Activated T-cell treated with anti-CD3 and anti-CD28 coated beads, Interleukin-2, amount 50 U/mL, for 48 hours (primary cell): ENCODE measurements around the gene CERK.

Experiments used
- DNase-seq, 2 experiments: peaks; one replicate each; pipeline ENCODE4 v3.0.0-alpha.2; 2020

Gene CERK

GRCh38 chr22:46676881-46677280 is 61.2 kb downstream of the CERK start:
- no peak for DNase-seq

- no peak for DNase-seq
These were observed 61.6 kb downstream of the CERK start for GRCh38 chr22:46676479-46676878.

DNA sequence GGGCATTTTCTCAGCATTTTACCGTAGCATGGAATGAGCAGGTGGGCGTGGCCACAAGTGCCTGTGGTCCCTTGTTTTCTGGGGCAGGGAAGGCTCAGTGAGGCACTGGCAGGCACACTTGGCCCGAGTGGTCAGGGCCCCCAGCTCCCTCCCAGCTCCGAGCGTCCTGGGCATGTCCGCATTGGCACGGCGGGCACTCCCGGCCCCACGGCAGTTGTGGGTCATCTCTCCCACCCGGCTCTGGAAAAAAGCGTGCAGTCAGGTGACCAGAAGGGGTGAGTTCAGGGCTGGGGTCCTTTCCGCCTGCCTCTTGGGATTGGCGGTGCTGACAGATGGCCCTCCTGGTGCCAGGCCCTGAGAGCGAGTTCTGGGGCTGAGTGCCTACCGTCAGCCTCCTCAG is 62.1 kb downstream of the CERK start:
- no peak for DNase-seq

DNA sequence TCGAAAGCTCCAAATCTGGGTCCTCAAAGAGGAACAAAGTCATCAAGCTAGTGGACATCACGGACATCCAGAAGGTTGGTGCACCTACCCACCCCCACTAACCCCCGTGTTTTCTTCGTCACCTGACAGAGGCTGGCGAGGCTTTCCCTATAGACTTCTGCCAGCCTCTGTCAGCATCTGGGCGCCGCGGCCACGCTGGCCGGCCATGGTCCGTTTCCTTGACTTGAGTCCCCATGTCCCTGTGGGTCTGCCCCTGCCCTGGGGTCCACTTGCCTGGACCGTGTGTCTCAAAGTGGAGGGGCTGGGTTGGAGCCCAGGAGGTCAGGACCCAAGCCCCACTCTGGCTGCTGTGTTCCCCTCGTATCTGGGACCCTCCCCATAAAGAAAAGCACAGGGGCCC is 62.6 kb downstream of the CERK start:
- DNase-seq = no peak

DNA sequence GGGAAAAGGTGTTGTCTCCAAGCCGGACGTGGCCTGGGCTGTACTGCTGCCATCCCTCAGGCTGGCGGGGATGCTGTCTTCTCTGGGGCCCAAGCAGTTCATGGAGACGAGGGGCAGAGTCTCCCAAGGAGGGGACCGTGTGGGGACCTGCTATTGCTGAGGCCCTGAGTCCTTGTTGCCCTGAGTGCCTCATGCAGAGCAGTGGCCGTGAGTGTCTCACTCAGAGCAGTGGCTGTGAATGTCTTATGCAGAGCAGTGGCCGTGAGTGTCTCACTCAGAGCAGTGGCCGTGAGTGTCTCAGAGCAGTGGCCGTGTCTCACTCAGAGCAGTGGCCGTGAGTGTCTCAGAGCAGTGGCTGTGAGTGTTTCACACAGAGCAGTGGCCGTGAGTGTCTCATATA is 63.1 kb downstream of the CERK start:
- DNase-seq = peak in 1 of 2 experiments; percentile 59

GRCh38 chr22:46674367-46674781 is 63.7 kb downstream of the CERK start:
- peak; percentile 94 to 95 for DNase-seq

DNA sequence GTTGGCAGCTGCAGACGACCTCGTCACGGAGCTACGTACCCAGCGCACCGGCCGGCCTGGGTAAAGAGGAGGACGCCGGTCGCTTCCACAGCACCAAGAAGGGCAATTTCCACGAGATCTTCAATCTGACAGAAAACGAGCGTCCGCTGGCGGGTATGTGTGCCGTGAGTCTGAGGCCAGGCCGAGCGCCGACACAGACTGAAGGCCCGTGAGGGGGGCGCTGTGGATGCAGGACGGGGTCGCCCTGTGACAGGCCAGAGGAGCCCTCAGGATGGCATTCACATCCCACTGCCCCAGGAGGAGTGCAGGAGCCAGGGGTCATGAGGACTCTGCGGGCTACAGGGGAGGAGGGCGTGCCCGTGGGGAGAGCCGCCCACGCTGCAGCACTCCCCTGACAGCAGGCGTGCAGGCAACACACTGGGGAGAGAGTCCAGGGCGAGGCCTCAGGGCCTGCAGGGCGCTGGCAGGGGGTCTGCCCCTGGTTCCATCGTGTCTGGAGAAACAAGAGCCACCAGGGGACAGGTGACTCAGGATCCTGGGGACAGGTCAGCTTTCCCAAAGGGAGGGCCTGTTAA is 64.3 kb downstream of the CERK start:
- no peak for DNase-seq

DNA sequence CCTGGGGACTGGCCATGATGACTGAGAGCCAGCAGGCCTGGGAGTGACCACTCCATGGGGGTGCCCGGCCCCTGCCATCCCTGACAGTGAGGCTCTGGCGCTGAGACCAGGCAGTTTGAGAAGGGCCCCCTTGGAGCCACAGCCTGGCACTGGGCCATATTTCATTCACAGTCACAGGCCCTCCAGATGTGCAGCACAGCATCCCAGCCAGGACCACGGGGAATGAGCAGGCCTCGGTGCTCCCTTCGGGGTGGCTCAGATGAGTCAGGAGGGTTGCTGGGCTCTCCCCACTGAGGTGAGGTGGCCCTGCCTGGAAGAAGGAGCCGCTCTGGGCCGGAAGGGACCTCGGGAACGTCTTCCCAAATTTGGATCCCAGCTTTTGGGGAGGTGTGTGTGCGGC is 64.8 kb downstream of the CERK start:
- peak in 1 of 2 experiments; percentile 31 for DNase-seq

DNA sequence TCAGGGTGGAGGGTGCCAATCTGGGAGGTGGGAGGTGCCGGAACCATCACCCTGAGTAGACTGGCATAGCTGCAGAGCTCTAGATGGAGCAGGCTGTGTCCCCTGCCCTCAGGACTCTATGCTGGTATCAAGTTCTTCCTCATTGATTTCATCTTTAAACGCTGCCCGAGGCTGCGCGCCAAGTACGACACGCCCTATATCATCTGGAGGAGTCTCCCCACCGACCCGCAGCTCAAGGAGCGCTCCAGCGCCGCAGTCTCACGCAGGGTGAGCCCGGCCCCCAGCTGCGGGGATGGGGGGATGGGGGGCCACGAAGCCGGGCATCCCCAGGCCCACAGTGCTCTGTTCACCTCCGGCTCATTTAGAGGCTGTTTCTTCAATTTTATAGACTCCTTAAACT is 65.3 kb downstream of the CERK start:
- DNase-seq = no peak

DNA sequence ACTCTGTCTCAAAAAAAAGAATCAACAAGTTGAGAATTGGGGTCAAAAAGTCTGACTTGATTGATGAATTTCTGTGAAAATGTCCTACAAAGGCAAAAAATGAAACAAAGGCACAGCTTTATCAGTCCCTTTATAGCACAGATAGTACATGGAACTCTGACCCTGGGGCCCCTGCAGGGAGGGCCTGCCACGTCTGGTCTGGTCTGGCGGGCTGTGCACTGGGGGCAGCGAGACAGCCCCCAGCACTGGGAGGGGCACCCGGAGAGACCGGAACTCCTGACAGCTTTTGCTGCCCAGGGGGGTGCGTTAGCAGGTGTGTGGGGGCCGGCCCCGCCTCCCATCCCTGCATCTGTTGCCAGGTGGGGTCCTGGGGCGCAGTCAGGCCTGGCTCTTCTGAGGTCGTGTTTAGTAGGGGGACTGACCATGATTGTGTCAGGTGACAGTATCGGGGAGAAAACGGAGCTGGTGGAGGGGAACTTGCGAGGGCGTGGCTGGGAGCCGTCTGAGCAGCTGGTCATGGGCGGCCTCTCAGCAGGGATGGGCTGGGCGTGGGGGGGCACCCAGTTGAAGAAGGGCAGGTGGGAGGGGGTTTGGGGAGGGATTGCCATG is 66.1 kb downstream of the CERK start:
- no peak for DNase-seq

GRCh38 chr22:46669201-46669600 is 68.9 kb downstream of the CERK start:
- DNase-seq = no peak

GRCh38 chr22:46668116-46668515 is 69.9 kb downstream of the CERK start:
- DNase-seq = no peak

GRCh38 chr22:46667245-46667623 is 70.8 kb downstream of the CERK start:
- no peak for DNase-seq

DNA sequence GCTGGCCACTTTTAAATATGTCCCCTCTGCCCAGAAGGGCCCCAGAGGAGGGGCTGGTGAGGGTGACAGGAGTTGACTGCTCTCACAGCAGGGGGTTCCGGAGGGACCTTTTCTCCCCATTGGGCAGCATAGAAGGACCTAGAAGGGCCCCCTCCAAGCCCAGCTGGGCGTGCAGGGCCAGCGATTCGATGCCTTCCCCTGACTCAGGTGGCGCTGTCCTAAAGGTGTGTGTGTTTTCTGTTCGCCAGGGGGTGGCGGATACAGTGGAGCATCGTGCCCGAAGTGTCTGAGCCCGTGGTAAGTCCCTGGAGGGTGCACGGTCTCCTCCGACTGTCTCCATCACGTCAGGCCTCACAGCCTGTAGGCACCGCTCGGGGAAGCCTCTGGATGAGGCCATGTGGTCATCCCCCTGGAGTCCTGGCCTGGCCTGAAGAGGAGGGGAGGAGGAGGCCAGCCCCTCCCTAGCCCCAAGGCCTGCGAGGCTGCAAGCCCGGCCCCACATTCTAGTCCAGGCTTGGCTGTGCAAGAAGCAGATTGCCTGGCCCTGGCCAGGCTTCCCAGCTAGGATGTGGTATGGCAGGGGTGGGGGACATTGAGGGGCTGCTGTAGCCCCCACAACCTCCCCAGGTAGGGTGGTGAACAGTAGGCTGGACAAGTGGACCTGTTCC is 71.3 kb downstream of the CERK start:
- DNase-seq = no peak

DNA sequence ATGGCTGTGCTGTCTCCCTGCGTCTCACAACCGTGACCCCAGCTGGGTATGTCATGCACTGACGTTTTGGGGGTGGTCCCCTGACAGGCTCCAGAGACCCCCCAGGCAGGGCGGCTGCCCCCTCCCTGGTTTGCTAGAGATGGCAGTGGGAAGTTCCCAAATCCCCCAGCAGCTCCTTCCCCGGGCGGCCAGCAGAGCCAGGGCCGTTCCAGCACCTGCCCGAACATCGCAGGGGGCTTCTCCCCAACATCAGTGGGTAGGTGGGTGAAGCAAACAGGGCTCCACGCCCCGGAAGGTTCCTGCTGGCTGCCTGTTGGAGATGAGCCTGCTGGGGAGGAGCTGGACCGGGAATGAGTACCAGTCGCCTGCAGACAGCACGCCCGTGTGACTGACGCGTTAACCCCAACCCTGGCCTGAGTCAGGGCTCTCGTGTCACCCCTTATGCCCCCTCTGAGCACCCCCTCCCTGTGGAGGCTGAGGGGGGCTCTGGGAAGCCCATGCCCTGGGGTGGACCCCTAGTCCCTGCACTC is 72.2 kb downstream of the CERK start:
- DNase-seq = no peak

- no peak for DNase-seq
These were observed 72.8 kb downstream of the CERK start for GRCh38 chr22:46665151-46665695.

DNA sequence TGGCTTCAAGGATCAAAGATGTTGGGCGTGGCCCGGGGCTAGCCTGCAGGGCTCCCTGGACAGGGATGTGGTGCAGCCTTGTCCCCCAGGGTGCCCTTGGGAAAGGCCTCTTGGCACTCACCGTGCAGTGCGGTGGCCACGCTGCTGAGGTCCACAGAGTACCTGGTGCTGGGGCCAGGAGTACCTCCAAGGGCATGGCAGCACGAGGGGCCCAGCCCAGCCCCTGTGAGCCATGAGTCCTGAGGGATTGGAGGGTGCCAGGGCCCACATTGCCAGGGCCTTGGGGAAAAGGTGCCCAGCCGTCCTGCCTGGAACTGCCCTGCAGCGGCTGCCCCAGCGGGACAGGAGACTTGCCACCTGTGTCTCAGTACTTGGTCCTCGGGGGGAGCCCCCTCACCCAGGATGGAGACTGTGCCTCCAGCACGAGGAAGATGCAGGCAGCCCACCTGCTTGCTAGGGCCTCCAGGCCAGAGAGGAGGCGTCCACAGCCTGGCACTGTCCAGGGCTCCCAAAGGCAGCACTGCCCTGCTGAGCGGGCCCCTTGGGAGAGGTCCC is 73.7 kb downstream of the CERK start:
- no peak for DNase-seq

- no peak for DNase-seq
These were observed 74.5 kb downstream of the CERK start for GRCh38 chr22:46663436-46664100.

DNA sequence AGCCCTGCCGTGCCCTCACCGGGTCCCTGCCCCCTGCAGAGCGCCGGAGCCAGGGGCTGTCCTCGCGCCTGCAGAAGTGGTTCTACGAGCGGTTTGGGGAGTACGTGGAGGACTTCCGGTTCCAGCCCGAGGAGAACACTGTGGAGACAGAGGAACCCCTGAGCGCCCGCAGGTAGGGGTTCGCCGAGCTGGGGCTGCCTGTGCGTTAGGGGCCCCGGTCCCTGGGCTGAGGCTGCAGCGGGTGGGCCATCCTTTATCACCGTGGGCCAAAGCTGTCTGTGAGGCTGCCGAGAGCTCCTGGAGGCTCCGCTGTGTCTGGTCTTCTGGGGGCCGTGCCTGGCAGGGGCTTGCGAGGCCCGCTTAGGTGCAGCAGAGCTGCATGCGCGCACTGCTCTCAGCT is 75.1 kb downstream of the CERK start:
- no peak for DNase-seq

- no peak for DNase-seq
These were observed 75.8 kb downstream of the CERK start for GRCh38 chr22:46662226-46662625.

- DNase-seq = peak; percentile 58 to 66
These were observed 76.7 kb downstream of the CERK start for GRCh38 chr22:46661221-46661851.

GRCh38 chr22:46660604-46661201 is 77.3 kb downstream of the CERK start:
- DNase-seq = no peak
